GM21360 (cell line): Measurements from ENCODE around the gene COL12A1.

ENCODE experiments used
- ATAC-seq: cut with Tn5 transposase; IDR thresholded peaks from one replicate; pipeline ENCODE4 v1.9.1; 2021; ENCODE audit warnings: mild to moderate bottlenecking, moderate library complexity; ENCODE audit not compliant: unreplicated experiment

Gene COL12A1

GRCh38 chr6:75180864-75181263, 25.0 kb downstream of the COL12A1 start:
- ATAC-seq: no peak

DNA sequence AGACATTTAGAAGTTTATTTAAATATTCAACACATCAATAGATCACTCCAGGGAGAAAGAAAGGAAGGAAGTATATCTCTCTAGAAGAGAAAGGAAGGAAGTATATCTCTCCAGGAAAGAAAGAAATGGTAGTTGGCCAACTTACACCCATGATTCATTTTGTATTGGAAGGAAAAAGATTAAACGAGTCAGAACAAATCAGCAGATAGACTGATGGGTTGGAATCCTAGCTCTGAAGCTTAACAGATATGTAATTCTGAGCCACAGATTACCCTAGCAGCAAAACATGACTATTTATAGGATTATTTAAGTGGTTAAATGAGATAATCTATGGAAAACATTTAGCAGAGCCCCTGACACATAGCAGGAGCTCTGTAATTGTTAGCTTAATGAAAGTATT, 27.1 kb downstream of the COL12A1 start:
- no peak for ATAC-seq

DNA sequence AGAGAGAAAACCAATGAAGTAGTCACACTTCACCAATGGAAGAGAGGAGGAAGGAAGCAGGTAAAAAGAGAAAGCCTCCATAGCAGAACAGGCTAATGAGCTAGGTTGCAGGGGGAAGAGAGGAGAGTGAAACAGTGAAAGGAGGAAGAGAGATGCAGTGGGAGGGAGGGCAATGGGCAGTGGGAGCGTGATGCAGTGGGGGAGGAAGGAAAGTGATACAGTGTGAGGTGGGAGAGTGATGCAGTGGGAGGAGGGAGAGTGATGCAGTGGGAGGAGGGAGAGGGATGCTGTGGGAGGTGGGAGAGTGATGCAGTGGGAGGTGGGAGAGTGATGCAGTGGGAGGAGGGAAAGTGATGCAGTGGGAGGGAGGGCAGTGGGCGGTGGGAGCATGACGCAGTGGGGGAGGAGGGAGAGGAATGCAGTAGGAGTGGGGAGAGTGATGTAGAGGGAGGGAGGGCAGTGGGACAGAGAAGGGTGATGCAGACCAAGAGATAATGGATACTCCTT, 29.7 kb downstream of the COL12A1 start:
- ATAC-seq: no peak

DNA sequence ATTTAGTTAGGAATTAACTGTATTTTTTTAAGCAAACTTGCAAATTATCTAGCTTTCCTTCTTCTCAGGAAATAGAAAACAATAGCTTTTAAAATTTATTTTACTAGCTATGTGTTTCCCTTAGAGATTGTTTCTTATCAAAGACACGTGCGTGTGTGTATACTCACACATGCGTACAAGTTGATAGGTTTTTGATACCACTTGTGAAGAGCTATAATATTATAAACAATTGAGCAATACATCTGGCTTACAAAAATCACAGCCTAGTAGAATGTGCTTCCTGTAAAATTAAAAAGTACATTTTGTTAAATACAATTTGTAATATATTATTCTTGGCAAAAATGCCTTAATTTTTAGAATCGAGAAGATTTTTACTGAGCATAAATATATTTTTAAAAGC, 33.9 kb downstream of the COL12A1 start:
- ATAC-seq: no peak

- ATAC-seq: no peak
Observed at GRCh38 chr6:75171567-75171966, 34.3 kb downstream of the COL12A1 start.

DNA sequence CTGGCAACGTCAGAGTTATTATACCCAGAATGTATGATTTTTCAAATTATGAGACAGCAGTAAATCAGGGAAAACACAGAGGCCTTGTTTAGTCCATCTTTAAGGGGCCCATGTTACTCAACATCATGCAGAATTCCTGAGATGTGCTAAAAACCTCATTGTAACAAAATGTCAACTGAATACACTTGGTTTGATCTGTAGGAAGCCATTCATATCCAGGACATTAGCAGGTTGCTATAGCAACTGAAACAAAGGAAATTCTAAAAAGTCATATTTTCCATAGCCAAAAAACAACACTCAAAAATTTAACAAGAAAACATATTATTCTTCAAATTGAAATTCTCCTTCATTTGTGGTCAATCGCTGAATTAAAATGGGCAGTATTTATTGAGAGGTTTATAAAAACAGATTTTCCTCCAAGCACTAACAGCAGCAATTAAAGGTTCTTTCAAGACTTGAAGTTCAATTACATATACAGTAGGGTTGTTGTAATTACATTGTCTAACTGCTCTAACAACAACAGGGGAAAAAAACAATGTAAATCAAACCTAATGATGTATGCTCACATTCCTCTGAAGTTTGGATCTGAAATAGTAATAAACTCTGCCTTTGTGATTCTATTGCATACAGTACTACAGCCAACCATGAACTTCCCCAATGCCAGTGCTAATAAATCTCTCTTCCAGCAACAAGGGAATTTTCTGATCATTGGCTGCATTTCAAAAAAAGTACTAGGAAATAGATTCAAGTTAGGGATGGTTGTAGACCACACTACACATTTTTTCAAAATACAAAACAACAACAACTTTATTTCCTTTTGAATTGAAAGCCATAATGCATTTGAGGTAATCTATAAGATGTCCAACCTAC, 34.9 kb downstream of the COL12A1 start:
- ATAC-seq: no peak

DNA sequence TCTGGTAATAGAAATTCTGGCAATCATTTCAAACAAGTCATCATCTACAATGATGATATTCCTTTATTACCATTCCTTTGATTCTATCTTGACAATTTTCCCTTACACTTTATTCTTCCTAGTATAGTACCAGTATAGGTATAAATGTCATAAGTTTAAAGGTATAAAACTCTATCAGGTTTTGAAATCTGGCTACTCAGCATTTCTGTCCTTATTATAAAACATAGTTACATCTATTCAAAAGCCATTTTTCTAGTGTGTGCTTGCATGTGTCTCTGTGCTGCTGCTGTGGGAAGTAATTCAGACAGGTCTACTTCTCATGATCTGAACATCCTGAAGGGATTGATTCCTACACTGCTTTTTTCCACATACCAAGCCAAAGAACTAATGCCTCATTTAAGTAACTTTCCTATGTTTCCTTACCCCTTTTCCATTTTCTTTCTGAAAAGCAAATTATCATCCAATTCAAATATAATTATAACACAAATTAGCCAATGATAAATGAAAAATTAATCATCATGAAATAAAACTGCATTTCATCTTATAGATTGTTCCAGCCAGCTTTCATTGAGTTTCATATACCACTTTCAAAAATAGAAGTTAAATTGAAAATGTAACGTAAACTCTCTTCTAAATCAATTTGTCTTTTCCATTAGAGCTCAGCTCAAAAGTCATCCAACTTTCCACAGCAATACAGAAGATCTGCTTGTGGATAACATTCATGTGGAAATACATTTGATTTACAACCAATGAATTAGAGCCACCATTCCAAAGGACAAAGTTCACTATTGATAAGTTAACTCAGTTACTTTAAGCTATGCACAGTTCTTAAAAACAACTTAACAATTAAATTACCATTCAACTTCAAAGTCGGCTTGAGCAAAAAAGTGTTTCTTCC, 35.9 kb downstream of the COL12A1 start:
- no peak for ATAC-seq

- ATAC-seq: no peak
Observed at GRCh38 chr6:75167851-75168250, 38.0 kb downstream of the COL12A1 start.

DNA sequence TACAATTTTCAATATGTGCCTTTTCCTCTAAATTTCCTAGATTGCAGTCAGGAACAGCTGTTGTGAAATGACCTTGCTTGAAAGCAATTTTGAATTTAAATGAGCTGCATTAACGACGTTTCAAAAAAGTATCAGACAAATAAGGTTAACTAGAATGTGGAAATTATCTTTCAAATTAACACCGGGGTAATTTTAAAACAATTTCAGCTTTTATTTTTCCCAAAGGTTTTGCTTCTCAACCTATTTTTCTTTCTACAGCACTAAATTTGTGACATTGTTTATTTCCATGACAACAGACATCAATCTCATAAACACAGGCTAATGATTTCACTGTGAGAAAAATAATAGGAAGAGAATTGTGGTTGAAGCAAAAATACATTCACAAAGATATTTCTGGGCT, 38.5 kb downstream of the COL12A1 start:
- ATAC-seq: no peak

DNA sequence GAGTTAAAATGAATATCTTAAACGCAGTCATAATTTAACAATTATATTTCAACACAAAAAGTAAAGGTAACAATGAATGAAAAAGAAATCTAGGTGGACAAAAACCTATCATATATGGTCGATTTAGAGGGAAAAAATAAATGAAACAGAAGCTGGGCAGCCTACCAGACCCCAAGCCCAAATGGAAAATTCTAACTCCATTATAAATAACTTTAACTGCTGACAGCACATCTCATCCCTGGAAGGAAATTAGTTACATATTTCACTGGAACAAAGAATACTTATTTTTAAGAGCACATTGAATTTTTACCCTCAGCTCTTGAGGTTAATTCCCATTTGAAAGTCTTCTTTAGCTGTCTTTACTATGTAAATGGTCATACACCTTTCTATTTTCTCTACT, 39.1 kb downstream of the COL12A1 start:
- no peak for ATAC-seq

DNA sequence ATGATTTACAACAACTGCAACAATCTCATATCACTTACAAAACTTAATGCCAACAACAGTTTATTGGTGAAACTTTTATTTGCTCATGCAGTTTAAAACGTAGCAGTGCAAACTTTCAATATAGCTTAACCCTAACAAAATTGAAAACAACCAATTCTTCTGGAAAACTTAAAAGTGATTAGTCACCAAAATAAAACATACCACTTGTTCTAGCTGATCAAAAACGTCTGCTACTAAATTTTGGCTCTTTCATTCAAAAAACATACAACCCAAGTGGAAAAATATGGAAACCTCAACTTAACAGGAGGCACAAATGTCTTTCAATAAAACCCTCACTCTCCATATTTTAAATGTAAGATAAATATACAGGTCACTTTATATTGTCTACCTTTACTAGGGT, 39.6 kb downstream of the COL12A1 start:
- ATAC-seq: no peak

GRCh38 chr6:75158176-75158575, 47.7 kb downstream of the COL12A1 start:
- ATAC-seq: no peak

GRCh38 chr6:75157336-75157735, 48.5 kb downstream of the COL12A1 start:
- ATAC-seq: no peak

- no peak for ATAC-seq
Observed at GRCh38 chr6:75156186-75156878, 49.5 kb downstream of the COL12A1 start.

DNA sequence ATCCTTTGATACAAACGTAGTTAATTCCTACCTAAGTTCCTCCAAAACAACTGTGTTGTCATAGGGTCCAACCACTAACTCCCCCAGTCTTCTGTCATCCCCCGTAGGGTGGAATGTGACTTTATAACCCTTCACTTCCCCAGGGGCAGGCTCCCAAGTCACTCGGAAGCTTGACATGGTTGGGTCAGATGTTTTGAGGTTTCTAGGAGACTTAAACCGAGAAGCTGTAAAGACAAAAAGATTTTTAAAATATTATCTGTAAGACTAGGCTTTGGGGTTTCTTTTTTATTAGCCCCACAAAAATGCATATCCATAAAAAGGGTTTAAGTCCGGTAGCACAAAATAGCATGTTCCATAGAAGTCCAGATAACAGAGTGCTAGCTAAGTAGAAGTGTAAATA, 50.2 kb downstream of the COL12A1 start:
- no peak for ATAC-seq

DNA sequence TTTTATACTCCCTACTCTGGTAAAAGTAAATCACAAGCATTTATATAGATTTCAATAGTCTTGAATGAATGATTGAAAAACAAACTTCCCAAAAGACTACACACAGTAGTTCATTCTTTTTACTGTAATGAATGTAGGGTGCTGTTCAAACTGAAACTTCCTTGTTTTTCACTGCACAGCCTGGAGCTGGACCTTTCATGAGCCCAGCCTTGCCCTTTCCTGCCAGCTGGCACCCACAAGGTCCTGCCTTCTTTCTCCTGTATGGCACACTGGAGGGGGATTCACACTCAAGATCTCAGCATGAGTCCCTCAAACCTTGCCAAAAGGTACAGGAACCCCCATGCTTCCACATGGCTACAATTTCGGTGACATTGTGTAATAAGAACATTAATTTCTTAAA, 50.9 kb downstream of the COL12A1 start:
- no peak for ATAC-seq

DNA sequence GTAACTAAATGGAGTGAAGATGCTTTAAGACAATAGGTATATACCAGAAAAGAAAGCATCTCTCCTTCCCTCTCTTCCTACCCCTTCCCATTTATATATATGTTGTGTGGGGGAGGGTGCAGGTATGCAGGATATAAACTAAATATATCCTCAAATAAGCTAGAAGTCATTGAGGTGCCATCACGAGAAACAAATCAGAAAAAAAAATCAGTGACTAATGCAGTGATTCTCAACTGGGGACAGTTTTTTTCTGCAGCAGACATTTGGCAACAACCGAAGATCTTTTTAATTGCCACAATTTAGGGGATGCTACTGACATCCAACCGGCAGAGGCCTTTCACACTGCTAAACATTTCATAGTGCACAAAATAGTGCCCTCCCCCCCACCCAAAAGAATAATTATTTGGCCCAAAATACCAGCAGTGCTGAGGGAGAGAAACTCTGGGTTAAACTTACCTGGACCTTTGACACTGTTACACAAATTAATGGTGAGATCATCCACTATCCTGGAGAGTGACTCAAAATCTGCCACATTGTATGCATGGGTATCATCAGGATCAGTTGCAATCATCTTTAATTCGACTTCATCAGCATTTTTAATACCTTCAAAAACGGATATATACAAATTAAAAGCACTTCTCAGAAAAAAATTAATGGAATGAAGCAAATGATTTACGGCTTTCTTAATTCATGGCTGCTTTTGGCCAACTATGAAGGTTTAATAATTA, 55.0 kb downstream of the COL12A1 start:
- no peak for ATAC-seq

GRCh38 chr6:75149696-75150095, 56.2 kb downstream of the COL12A1 start:
- ATAC-seq: no peak

- no peak for ATAC-seq
Observed at GRCh38 chr6:75149240-75149639, 56.6 kb downstream of the COL12A1 start.

DNA sequence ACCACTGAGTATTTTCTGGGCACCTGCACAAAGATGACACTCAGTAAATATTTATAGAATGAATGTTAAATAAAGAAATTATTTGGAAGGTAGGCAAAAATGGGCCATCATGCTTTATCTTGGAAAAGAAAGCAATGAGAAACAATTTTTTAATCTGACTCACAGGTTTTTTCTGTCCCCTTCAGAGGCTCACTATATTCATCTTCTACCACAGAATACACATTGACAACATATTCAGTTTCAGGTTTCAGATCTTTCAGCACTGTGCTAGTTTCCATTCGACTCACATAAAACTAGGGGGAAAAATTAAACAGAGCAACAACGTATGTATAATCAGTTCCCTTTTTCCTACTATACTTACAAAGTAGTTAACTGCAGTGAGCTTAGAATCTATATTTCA, 58.3 kb downstream of the COL12A1 start:
- ATAC-seq: peak; percentile 97
